Kidney (tissue), 14 donors: ENCODE measurements around the gene NPTX1. TPM values are rescaled to one million over a fixed set of nuclear protein-coding genes. Genes with fewer than 3 reads are reported as not detected.
A peak's percentile ranks its signal among the peaks of the same experiment; 100 is the strongest.

Experiments used
- DNase-seq, 5 donors: peaks; one replicate each; pipeline ENCODE4 v3.0.0-alpha.2; 2013 to 2020
- FAIRE-seq: peaks from 2 replicates; lab custom pipeline; 2012; peaks lifted over from hg19 to GRCh38; lab: Jason Lieb, UNC
- H3K27ac ChIP-seq, 2 donors: one replicate each; pipeline ENCODE4 v1.7.0; 2013; ENCODE audit warnings: low read depth in 2 of 2, low read length in 2 of 2, inconsistent platforms in 1 of 2
- H3K27me3 ChIP-seq: one replicate; pipeline ENCODE4 v1.7.1; 2013; ENCODE audit warnings: low read length, inconsistent platforms; ENCODE audit not compliant: control insufficient read depth, insufficient read depth
- H3K36me3 ChIP-seq, 3 donors: one replicate each; pipeline versions ENCODE4 v1.7.0 to v1.7.1; 2013; ENCODE audit warnings: low read length in 3 of 3, control low read depth in 1 of 3, inconsistent platforms in 1 of 3; ENCODE audit not compliant: insufficient read depth in 3 of 3, control insufficient read depth in 2 of 3
- H3K4me1 ChIP-seq, 3 donors: one replicate each; pipeline versions ENCODE4 v1.7.0 to v1.7.1; 2013; ENCODE audit warnings: low read length in 3 of 3, inconsistent platforms in 1 of 3, low read depth in 1 of 3; ENCODE audit not compliant: control insufficient read depth in 2 of 3, insufficient read depth in 2 of 3
- H3K4me3 ChIP-seq, 3 donors: one replicate each; pipeline versions ENCODE4 v1.7.0 to v1.8.1; 2013; ENCODE audit warnings: low read length in 3 of 3, control low read depth in 1 of 3, inconsistent platforms in 1 of 3
- H3K9ac ChIP-seq, 3 donors: one replicate each; pipeline versions ENCODE4 v1.7.0 to v1.7.1; 2013; ENCODE audit warnings: low read length in 3 of 3, control low read depth in 1 of 3, inconsistent platforms in 1 of 3
- H3K9me3 ChIP-seq, 3 donors: one replicate each; pipeline versions ENCODE4 v1.7.0 to v1.7.1; 2013; ENCODE audit warnings: low read length in 3 of 3, control low read depth in 1 of 3, inconsistent platforms in 1 of 3; ENCODE audit not compliant: control insufficient read depth in 2 of 3, insufficient read depth in 1 of 3
- CTCF ChIP-seq: IDR thresholded peaks from 3 replicates; pipeline ENCODE4 v1.5.1; 2012; ENCODE audit warnings: mild to moderate bottlenecking, moderate library complexity, borderline replicate concordance; ENCODE audit not compliant: insufficient read depth; ENCODE audit errors: extremely low read depth
- intact Hi-C: fragments of 100-400 bp; cut with DNase I; formaldehyde crosslinking; loops from one replicate; pipeline ENCODE4 v1.11.1; 2022
- polyA plus RNA-seq: library from polyadenylated mRNA; stranded (reverse); fragments of 350-450 nt; fragmentation: Illumina TruSeq; extraction: RNeasy Lipid Tissue Mini Kit (QIAGEN cat#74804); gene quantifications from one replicate; pipeline ENCODE4 v1.2.3, GENCODE V29; 2014; ENCODE audit warnings: low read depth, low replicate concordance; ENCODE audit not compliant: insufficient read depth
- total RNA-seq: library from RNA; stranded (reverse); fragmentation: NEBNext Ultra II Directional; extraction: Animal tissue kit (Norgen Biotek cat#: 25700); gene quantifications from one replicate; pipeline ENCODE4 v1.2.1, GENCODE V29; 2021
- donor health status: control.
- donor health status: control.
- donor health status: control.
- donor health status: control.
- donor health status: control.
- donor health status: DM: yes; HTN: yes; CAD: no.
- donor health status: Normal renal cell carcinoma (clear cell type).

NPTX1 gene
- total and polyA plus RNA-seq, 2 donors from 2014 or later, result 0.31 to 0.39 TPM

DNA sequence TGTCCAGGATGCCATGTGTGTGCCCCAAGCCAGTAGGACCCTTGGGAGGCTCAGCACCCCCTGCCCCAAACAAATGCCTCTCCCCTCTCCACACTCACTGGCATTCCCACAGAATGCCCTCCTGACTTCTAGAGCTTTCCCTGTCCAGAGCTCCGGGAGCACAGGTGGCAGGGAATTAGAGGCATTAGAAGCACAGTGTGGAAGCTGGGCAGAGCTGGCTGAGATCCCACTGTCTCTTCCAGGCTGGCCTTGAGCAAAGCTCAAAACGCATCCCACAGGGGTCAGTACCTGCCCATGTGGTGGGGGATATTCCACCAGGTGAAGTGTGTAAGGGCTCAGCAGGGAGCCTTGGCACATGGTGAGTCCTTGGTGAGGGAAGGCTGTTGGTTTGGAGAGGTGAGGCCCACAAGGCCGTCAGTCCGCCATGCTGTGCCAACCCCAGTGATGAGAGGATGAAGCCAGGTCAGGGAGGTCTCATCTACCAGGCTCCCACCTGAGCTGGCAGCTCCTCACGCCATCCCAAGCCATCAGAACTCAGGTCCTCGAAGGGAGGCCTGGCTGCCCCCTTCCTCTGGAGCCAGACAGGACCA is 43.4 kb downstream of the NPTX1 start:
- Histone ChIP-seq H3K4me1 (no peaks in the 10 kb centered on the region), H3K4me3 (no peak overlapping the region), H3K27me3 (no peaks in the 10 kb centered on the region), H3K27ac (no peak overlapping the region), H3K36me3 (peaks cover 0 to 3% (median 0%) of the 10 kb centered on the region in 3 donors), H3K9ac (no peak overlapping the region), H3K9me3 (no peaks in the 10 kb centered on the region)
- no peak for FAIRE-seq
- TF ChIP-seq CTCF, result no peak
- DNase-seq, result peak in 1 of 5 donors; percentile 66
- intact Hi-C loops, result no loop called here

GRCh38 chr17:80432350-80432955 is 44.0 kb downstream of the NPTX1 start:
- intact Hi-C loops, result no loop called here
- H3K9ac ChIP-seq, result no peak overlapping the region
- H3K4me3 ChIP-seq, result no peak overlapping the region
- no peak overlapping the region for H3K27ac ChIP-seq
- no peaks in the 10 kb centered on the region for H3K9me3 ChIP-seq
- H3K27me3 ChIP-seq, result no peaks in the 10 kb centered on the region
- H3K36me3 ChIP-seq, result peaks cover 0 to 3% (median 0%) of the 10 kb centered on the region in 3 donors
- TF ChIP-seq CTCF, result no peak
- H3K4me1 ChIP-seq, result no peaks in the 10 kb centered on the region
- FAIRE-seq (no peak), DNase-seq (peak in 1 of 5 donors; percentile 62)

GRCh38 chr17:80431246-80432195 is 44.9 kb downstream of the NPTX1 start:
- intact Hi-C loops, result no loop called here
- peaks cover 0 to 2% (median 0%) of the 10 kb centered on the region in 3 donors for H3K4me1 ChIP-seq
- no peak for TF ChIP-seq CTCF
- no peak overlapping the region for H3K9ac ChIP-seq
- H3K27ac ChIP-seq, result no peak overlapping the region
- H3K4me3 ChIP-seq, result no peak overlapping the region
- H3K9me3 ChIP-seq, result no peaks in the 10 kb centered on the region
- no peaks in the 10 kb centered on the region for H3K27me3 ChIP-seq
- FAIRE-seq (no peak), DNase-seq (peak in 1 of 5 donors; percentile 67)
- H3K36me3 ChIP-seq, result no peaks in the 10 kb centered on the region
